Vagina (tissue), 2 donors: ENCODE measurements around the gene ITGAE.

Source experiments
- POLR2A ChIP-seq, 2 donors: fragments of 450-650 bp; IDR thresholded peaks; one replicate each; pipeline ENCODE4 v1.6.1; 2017; ENCODE audit warnings: antibody characterized with exemption in 2 of 2, mild to moderate bottlenecking in 2 of 2, moderate library complexity in 2 of 2
- POLR2AphosphoS5 ChIP-seq, 2 donors: sonication (generic); formaldehyde crosslinking; IDR thresholded peaks; one replicate each; pipeline ENCODE4 v1.9.0; 2017; ENCODE audit warnings: antibody characterized with exemption in 2 of 2, mild to moderate bottlenecking in 2 of 2, low read depth in 1 of 2; ENCODE audit not compliant: insufficient read depth in 1 of 2
- TF ChIP-seq, protein P1 (sequence below), 3 experiments: fragments of 450-650 bp in 2 of 3; fragments of 200-600 bp in 1 of 3; sonication (generic) in 1 of 3; IDR thresholded peaks; one replicate each; pipeline ENCODE4 v1.5.1; 2017 to 2019; ENCODE audit warnings: antibody characterized with exemption in 3 of 3, mild to moderate bottlenecking in 2 of 3, moderate library complexity in 2 of 3

DNA sequence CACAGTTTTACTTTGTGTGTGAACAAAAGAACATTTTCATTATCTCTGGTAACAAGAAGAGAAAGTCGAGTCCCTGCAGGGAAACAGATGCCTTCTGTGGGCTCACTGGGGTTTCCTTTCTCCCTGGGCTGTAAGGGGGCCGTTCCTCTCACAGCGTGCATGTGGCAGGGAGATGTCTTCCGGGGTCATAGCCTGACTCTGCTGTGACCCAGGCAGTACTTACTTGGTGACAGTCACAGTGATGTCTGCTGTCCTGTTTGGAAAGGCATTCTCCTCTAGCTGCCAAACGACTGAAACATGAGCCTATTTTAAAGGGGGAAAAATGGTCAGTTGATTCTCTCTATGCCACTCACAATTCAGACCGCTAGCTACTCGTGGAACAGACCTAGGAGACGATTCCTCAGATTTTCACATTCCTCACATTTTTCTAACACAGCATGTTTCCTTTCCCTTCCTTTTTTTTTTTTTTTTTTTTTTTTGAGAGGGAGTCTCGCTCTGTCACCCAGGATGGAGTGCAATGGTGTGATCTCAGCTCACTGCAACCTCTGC lies 70.0 kb downstream of the ITGAE start:
- TF ChIP-seq POLR2A (IDR thresholded peaks at IDR 0.05) (no peak), POLR2AphosphoS5 (IDR thresholded peaks at IDR 0.05; ENCODE audit: insufficient read depth in 1 of 2, low read depth in 1 of 2) (no peak)
- TF ChIP-seq, protein P1, sequence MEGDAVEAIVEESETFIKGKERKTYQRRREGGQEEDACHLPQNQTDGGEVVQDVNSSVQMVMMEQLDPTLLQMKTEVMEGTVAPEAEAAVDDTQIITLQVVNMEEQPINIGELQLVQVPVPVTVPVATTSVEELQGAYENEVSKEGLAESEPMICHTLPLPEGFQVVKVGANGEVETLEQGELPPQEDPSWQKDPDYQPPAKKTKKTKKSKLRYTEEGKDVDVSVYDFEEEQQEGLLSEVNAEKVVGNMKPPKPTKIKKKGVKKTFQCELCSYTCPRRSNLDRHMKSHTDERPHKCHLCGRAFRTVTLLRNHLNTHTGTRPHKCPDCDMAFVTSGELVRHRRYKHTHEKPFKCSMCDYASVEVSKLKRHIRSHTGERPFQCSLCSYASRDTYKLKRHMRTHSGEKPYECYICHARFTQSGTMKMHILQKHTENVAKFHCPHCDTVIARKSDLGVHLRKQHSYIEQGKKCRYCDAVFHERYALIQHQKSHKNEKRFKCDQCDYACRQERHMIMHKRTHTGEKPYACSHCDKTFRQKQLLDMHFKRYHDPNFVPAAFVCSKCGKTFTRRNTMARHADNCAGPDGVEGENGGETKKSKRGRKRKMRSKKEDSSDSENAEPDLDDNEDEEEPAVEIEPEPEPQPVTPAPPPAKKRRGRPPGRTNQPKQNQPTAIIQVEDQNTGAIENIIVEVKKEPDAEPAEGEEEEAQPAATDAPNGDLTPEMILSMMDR (IDR thresholded peaks at IDR 0.05), result no peak
